HG02884 (cell line): ENCODE results near the gene UTF1.

Experiments used
- ATAC-seq: cut with Tn5 transposase; IDR thresholded peaks from one replicate; pipeline ENCODE4 v1.9.1; 2021; ENCODE audit warnings: mild to moderate bottlenecking, moderate library complexity; ENCODE audit not compliant: unreplicated experiment

UTF1 gene

GRCh38 chr10:133230044-133230361, at the start of gene UTF1:
UTF1 (plus strand) TSS chr10:133230217; CDS start chr10:133230289, 72 bp downstream.
- no peak for ATAC-seq

GRCh38 chr10:133180965-133181639, 48.9 kb upstream of the UTF1 start:
- ATAC-seq: no peak

- ATAC-seq: no peak
These were observed 47.8 kb upstream of the UTF1 start for GRCh38 chr10:133182190-133182589.

- no peak for ATAC-seq
These were observed 47.0 kb upstream of the UTF1 start for GRCh38 chr10:133182791-133183645.

- no peak for ATAC-seq
These were observed 46.2 kb upstream of the UTF1 start for GRCh38 chr10:133183646-133184378.

GRCh38 chr10:133184591-133185244, 45.3 kb upstream of the UTF1 start:
- no peak for ATAC-seq

- ATAC-seq: no peak
These were observed 44.6 kb upstream of the UTF1 start for GRCh38 chr10:133185421-133185820.

- ATAC-seq: no peak
These were observed 44.1 kb upstream of the UTF1 start for GRCh38 chr10:133185916-133186315.

- no peak for ATAC-seq
These were observed 43.5 kb upstream of the UTF1 start for GRCh38 chr10:133186416-133187090.

- ATAC-seq: no peak
These were observed 42.7 kb upstream of the UTF1 start for GRCh38 chr10:133187091-133187905.

- ATAC-seq: no peak
These were observed 41.9 kb upstream of the UTF1 start for GRCh38 chr10:133187906-133188681.

GRCh38 chr10:133189256-133189655, 40.8 kb upstream of the UTF1 start:
- no peak for ATAC-seq

- no peak for ATAC-seq
These were observed 40.3 kb upstream of the UTF1 start for GRCh38 chr10:133189726-133190125.

- no peak for ATAC-seq
These were observed 39.8 kb upstream of the UTF1 start for GRCh38 chr10:133190225-133190624.

GRCh38 chr10:133191651-133192050, 38.4 kb upstream of the UTF1 start:
- ATAC-seq: no peak

- no peak for ATAC-seq
These were observed 35.9 kb upstream of the UTF1 start for GRCh38 chr10:133194151-133194550.

- ATAC-seq: no peak
These were observed 34.9 kb upstream of the UTF1 start for GRCh38 chr10:133195096-133195495.

GRCh38 chr10:133195611-133196010, 34.4 kb upstream of the UTF1 start:
- no peak for ATAC-seq
